Endothelial cell of coronary artery (primary cell): ENCODE data around the gene HOXA1. TPM values are rescaled to one million over a fixed set of nuclear protein-coding genes. Genes with fewer than 3 reads are reported as not detected.

ENCODE experiments used
- total RNA-seq: library from RNA; depleted of rRNA; stranded (reverse); fragments of >200 nt; gene quantifications from 2 replicates; pipeline ENCODE4 v1.2.3, GENCODE V29; 2014

The HOXA1 gene
- 0.38 and 0.54 TPM in 2 replicates for total RNA-seq

GRCh38 chr7:27095897-27096767 lies at the start of gene HOXA1:
TSS of gene HOXA1 (minus strand) at chr7:27096000. CDS start at chr7:27095912, 88 bp downstream.

GRCh38 chr7:27143023-27143949 lies 47.5 kb upstream of the HOXA1 start, which contains the start of gene HOXA5:
TSS of gene HOXA5 (minus strand) at chr7:27143681. CDS start at chr7:27143607, 74 bp downstream.

GRCh38 chr7:27130540-27131389 lies 35.0 kb upstream of the HOXA1 start, which contains the start of gene HOXA4:
TSS of gene HOXA4 (minus strand) at chr7:27130757. CDS start at chr7:27130733, 24 bp downstream.

DNA sequence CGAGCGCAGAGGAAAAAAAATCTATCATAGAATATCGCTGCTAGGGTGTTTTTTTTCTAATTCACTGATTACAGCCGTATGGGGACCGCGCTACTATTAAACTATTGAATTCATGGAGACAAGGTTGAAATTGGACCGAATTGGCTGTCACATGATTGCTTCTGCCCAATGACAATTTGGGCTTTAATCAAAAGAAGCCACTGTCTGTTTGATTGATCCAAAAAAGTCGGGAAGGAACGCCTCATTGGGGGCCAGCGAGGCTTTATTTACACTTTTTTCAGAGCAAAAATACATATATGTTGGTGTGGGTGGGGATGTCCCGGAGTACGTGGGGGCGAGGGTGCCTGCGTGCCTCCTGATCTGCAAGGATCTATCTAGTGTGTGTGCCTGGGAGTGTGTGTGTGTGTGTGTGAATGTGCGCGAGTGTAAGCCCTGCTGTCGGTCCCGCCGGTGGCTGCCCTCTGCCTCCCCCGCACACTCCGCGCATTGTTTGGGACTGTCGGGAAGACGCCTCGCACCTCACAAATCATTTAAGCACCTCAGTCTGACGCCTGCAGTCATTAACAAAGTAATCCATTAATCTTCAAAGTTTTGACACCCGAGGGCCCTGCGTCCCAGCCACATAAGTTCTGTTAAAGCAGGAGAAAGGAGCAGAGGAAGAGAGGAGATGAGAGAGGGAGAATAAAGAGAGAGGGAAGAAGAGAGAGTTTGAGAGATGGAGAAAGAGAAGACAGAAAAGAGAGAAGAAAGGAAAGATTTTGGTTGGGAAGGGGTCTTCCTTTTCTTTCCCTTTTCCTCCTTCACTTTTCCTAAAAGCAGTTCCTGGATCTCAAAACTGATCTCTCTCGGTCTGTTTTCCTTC lies 7.0 kb upstream of the HOXA1 start, which contains the start of gene HOXA2:
HOXA2 (minus strand) TSS at position 103 of the 862 bp plus-strand sequence. CDS start 183 bp downstream, outside the sequence.

Other genes starting within 250 kb of the HOXA1 start
- 8.1 and 11.1 TPM in 2 replicates for gene SKAP2, start 231.4 kb downstream of the HOXA1 start, total RNA-seq
- gene HOXA2, start 6.7 kb upstream of the HOXA1 start, total RNA-seq = 0.63 and 0.85 TPM in 2 replicates
- gene HOXA4, start 34.8 kb upstream of the HOXA1 start, total RNA-seq = 0.18 and 0.85 TPM in 2 replicates
- 5.9 and 7.9 TPM in 2 replicates for gene HOXA5, start 47.7 kb upstream of the HOXA1 start, total RNA-seq
- 0.36 and 1.3 TPM in 2 replicates for gene HOXA6, start 51.8 kb upstream of the HOXA1 start, total RNA-seq
- gene HOXA3, start 56.6 kb upstream of the HOXA1 start, total RNA-seq = 0.63 and 0.75 TPM in 2 replicates
- gene HOXA7, start 60.7 kb upstream of the HOXA1 start, total RNA-seq = 0.45 and 1.0 TPM in 2 replicates
- gene HOXA9, start 69.5 kb upstream of the HOXA1 start, total RNA-seq = 0.81 and 2.1 TPM in 2 replicates
- 0.36 and 1.6 TPM in 2 replicates for gene HOXA10, start 78.3 kb upstream of the HOXA1 start, total RNA-seq
- gene HOXA11, start 89.2 kb upstream of the HOXA1 start, total RNA-seq = 0.09 and 0.47 TPM in 2 replicates
- gene HOXA13, start 104.1 kb upstream of the HOXA1 start, total RNA-seq = not detected in 2 replicates
- not detected in 2 replicates for gene EVX1, start 146.8 kb upstream of the HOXA1 start, total RNA-seq